Activated CD4-positive, alpha-beta T cell treated with anti-CD3 and anti-CD28 coated beads, Interleukin-2, amount 50 U/mL, for 24 hours (primary cell): ENCODE results near the gene HEXD.
"Not testable (repeated sequence)": the region's sequence is repeated elsewhere in the genome, so short reads cannot be mapped to it uniquely, and the experiment has no call there.

Experiments used
- DNase-seq, 2 donors: peaks; one replicate each; pipeline ENCODE4 v3.0.0-alpha.2; 2020; ENCODE audit warnings: low read depth in 1 of 2, low spot score in 1 of 2

HEXD gene

DNA sequence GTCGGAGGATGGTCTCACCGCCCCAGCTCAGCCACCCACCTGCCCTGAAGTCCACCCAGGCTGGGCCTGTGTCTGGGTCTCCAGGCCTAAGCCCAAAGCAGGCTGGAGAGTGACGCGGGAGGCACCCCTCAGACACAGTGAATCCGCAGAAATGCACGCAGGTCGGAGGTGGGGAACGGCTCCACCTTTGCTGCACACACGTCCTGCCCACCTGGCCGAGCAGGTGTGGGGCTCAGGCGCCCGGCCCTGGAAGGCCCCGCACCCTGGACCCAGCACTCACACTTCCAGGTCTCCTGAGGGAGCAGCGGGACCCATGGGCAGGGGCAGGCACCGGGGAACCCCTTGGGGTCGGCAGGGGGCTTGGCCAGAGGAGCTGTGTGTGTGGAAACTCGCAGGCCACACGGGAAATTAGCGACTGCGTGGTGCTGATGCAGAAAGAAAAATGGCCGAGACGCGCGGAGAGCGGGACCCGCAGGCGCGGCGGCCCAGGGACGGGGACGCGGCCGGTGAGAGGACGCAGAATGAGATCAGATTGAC is 21.8 kb downstream of the HEXD start:
- DNase-seq, result no peak

DNA sequence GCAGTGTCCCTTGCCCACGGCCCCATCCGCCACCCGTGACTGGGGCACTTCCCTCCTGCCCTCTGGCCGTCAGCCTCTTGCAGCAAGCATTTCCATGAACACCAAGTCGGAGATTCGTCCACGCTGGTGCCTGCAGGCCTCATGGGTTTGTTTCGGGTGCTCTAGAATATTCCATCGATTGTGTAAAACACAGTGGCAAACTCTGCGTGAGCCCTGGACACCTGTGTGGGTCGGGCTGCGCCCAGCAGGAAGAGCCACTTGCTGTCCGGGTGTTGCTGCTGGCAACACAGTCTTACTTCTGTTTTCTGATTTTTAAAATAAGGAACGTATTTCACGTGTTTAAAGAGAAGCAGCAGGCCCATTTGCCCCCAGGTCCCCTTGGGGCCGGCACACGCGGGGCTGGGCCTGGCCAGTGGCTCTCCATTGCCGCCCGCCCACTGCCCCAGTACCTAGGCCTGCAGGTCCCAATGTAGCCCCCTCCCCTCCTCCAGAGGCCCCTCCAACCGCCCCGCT is 22.4 kb downstream of the HEXD start:
- DNase-seq, result no peak

DNA sequence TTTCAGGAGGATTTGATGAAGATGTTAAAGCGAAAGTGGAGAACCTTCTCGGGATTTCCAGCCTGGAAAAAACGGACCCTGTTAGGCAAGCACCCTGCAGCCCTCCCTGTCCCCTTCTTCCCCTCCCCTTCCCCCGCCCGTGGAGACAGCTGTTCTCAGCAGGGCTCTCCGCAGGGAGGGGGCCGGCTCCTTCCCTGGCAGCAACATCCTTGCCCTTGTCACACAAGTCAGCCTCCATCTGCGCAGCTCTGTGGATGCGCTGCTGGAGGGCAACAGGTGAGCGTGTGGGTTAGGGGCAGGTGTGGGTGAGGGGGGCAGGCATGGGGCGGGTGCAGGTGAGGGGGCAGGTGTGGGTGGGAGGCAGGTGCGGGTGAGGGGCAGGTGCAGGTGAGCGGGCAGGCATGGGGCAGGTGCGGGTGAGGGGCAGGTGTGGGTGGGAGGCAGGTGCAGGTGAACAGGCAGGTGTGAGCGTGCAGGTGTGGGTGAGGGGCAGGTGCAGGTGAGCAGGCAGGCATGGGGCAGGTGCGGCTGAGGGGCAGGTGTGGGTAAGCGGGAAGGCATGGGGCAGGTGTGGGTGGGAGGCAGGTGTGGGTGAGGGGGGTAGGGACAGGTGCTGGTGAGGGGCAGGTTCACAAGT is 23.0 kb downstream of the HEXD start:
- no peak for DNase-seq

DNA sequence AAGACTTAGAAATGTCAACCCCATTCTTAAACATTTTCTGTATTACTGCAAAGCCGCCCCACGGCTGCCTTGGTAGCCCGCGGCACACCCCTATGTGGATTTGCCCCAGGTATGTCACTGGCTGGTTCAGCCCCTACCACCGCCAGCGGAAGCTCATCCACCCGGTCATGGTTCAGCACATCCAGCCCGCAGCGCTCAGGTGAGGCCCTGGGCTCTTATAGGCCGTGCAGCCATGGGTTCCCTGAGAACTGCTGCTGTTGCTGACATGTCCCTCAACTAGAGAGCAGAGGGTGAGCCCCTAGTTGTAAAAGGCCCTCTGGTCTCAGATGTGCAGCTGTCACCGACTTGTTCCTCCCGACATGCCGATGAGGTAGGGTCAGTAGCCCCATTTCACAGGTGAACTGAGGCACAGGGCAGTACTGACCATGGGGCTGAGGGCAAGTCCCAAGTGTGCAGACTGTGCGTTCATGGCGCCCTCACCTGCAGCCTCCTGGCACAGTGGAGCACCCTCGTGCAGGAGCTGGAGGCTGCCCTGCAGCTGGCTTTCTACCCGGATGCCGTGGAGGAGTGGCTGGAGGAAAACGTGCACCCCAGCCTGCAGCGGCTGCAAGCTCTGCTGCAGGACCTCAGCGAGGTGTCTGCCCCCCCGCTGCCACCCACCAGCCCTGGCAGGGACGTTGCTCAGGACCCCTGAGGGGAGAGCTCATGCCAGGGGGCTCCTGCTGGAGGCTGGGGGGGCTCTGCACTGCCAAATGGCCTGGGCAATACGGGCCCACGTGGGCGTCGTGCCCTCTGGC is 23.7 kb downstream of the HEXD start:
- no peak for DNase-seq

DNA sequence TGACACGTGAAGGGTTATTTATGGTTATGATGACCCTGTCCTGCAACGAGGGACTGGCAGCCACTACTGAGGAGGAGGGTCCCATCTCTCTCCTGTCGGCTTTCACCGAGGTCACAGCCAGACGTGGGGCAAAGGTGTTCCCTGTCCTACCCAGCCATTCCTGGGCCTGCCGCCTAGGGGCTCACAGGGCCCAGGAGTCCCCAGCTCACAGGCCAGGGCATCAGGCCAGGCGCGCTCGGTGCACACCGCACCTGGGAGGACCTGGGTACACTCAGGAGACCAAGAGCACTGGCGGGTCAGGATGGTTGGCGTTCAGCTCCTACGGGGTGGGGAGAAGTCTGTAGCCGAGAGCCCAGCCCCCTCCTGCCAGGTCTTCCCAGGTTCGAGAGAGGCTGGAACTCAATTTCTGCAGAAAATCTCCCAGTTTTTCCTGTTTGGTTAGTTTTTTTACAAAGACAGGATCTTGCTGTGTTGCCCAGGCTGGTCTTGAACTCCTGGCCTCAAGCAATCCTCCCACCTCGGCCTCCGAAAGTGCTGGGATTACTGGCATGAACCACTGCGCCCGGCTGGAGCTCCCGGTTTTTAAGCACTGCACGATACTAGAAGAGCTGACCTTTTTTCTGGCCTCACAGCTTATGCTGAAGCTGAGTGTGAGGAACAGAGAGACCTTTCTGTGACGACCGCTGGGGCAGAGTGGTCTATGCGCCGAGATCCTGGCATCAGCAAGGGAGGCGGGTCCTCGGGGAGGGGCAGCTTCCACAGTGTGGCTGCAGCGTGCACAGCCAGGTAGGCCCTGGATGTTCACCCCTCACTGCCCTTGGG is 24.7 kb downstream of the HEXD start:
- DNase-seq, result no peak

DNA sequence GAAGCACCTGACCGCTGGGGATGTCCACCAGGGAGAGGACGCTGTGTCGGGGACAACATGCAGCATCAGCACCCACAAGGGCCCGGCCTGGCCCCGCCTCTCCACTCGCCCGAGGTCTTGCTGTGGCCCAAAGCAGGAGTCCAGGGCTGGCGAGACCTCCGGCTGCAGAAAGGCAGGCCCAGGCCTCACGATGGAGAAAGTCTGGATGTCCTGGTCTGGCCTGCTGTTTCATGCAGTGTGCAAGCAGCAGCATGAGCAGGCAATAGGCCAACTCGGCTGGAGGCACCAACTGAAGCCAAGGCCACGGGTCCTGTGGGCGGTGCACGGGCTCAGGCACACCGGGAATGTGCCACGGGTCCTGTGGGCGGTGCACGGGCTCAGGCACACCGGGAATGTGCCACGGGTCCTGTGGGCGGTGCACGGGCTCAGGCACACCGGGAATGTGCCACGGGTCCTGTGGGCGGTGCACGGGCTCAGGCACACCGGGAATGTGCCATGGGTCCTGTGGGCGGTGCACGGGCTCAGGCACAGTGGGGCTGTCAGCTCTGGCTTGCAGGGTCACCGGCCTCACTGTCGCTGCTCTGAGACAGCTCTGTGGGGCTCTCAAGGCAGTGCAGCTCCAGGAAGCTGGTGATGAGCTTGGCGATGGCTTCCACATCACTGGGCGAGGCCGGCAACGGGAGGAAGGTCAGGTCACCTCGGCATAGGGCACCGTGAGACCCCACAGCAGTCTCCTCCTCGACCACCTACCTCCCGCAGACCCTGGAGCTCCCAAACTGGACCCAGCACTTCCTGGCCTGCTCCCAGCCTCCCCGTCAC is 25.5 kb downstream of the HEXD start:
- no peak for DNase-seq

DNA sequence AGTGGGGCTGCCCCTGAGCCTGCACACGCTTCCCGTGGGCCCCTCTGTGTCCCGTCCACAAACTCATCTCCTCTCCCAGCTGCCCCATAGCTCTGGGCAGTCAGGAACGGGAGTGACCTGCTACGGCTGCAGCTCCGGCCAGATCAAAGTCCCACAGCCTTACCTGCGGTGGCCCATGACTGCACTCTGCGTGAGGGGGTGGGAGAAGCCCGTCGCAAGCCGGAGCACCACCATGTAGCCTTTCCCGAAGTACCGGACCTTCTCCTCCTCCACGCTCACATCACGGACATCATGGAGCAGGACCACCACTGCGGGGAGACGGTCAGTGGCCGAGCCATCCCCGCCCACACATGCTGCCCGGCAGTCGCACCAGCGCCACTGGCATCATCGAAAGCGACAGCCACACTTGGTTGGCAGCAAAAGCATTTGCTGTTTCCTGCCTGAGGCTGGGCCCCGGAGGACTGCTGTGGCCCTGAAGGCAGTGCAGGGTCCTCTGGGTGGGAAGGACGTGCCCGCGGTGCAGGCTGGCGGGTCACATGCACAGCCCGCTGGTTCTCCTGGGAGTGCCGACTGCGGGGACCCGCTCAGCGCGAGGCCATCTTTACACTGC is 26.2 kb downstream of the HEXD start:
- DNase-seq, result no peak

DNA sequence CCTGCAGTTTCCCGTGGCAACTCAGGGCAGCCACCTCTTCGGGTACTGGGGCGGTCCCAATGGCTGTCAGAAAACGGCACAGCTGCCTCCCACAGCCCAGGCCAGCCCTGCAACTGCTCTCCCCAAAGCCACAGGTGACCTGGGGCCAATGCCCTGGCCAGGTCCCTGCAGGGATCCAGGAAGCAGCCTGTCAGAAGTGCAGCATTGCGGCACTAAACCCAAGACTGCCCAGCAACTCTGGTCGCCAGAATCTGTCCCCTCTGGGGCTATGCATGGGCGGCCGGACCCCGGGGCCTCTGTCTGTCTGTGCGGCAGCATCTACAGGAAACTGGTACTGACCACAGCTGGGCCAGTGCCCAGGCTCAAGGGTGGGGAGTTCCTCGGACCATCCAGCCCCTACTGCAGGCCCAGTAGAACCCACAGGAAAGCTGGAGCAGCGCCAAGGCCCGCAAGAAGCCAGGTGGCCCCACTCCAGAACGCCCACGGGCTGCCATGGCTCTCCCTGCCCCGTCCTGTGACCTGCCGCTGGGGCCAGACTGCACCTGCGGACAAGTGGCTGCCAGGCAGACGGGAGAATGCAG is 26.9 kb downstream of the HEXD start:
- DNase-seq, result no peak

DNA sequence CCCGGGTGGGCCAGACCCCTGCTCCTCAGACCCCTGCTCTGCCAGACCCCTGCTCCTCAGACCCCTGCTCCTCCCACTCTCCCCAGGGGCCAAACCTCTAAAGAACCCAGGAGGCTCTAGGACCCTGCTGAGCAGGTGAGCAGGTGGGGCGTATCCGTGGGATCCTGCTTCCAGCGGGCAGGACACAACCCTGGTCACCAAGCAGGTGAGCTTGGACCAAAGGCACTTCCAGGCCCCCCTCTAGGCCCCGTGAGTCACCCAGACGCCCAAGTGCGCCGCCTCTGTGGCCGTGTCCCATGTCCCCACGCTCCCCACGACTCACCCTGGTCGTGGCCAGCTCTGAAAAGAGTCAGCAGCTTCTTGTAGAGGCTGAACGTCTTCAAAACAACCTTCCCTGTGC is 27.4 kb downstream of the HEXD start:
- no peak for DNase-seq

DNA sequence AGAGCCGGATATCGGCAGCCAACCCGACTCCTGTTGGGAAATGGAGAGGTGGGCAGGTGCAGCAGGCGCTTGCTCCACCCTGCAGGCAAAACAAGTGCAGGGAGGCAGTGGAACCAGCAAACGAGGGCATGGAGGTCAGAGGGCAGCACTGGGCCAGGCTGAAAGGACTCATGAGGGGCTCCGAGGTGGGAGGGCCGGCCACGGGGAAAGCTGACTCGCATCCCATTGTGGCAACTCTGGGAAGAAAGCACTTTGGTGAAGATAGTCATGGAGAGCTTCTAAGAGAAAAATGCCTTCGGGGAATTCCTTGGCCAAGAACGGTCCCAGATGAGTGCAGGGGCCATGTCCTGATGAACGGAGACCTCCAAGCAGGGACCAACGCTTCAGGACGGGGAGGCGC is 28.0 kb downstream of the HEXD start:
- DNase-seq, result no peak

DNA sequence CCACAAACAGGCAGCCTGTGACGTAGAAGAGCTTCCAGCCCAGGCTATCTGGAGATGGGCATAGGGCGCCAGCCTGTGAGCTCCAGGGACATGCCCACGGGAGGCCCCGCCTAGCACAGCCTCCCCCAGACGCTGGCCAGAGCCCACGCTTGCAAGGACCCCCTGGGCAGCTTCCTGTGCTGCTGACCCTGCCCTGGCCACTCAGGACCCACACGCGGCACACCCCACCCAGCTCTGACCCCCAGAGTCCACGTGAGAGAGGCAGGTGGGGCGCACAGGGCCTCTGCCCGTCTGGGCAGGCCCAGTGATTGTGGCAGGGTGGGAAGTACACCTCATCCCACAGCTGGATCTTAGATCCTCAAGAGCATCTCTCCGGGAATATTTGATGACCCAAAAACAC is 28.5 kb downstream of the HEXD start:
- DNase-seq, result no peak

DNA sequence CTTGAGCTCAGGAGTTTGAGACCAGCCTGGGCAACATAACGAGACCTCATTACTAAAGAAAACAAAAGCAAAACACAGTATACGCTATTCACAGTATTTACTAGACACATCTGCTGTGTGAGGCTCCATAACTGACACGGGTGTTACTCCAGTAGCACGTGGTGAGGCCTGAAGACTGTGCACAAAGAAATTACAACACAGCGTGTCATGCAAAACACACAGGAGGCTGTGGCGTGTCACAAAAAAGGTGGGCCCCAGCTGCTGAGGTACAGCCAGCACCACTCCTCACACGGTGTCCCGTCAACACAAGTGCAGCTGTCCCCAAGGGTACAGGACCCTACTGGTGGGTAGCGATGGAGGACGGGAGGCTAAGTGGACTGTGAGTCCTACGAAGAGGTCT is 29.7 kb downstream of the HEXD start:
- DNase-seq, result no peak

DNA sequence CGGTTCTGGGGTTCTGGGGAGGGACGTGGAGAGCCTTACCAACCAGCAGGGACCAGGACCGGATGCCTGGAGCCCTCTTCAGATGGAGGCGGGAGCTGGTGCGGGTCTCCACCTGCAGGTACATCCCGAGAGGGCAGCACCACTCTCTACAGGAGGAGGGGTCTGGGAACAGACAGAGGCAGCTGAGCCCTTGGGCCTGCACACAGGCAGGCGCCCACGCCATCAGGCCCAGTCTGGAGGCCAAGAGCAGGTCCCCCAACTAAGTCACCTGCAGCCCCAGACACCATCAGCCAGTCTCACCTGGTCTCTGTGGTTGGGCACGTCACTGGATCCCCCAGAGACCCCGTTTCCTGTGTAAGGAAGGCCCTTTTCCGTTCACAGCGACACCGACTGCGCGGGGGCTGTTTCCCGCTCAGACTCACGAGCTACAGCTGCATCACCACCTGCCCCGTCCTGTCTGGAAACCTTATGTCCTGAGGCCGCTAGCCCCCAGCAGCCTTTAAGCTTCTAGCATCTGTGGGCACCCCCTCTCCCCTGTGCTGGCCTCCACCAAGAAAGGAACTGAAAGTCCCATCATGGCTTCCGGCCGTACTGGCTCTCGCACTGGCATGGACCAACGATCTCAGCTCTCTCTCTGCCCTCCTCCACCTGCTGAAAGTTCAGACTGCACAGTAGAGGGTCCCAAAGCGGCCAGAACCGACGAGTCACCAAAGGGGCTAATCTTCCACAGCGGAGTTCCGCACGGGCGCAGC is 31.2 kb downstream of the HEXD start:
- peak; percentile 38 to 50 for DNase-seq

DNA sequence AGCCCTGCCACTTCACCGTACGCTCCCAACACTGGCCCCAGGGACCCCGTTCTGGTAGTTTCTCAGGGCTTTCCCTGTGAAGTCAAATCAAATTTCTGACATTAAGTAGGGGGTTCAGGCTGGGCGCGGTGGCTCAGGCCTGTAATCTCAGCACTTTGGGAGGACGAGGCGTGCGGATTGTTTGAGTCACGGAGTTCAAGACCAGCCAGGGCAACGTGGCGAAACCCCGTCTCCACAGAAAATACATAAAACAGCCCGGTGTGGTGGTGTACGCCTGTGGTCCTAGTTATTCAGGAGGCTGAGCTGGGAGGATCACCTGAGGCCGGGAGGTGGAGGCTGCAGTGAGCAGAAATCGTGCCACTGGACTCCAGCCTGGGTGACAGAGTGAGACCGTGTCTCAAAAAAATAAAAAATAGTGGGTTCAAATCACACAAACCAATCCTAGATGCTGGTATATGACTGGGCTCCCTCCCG is 31.8 kb downstream of the HEXD start:
- peak; percentile 33 to 41 for DNase-seq

DNA sequence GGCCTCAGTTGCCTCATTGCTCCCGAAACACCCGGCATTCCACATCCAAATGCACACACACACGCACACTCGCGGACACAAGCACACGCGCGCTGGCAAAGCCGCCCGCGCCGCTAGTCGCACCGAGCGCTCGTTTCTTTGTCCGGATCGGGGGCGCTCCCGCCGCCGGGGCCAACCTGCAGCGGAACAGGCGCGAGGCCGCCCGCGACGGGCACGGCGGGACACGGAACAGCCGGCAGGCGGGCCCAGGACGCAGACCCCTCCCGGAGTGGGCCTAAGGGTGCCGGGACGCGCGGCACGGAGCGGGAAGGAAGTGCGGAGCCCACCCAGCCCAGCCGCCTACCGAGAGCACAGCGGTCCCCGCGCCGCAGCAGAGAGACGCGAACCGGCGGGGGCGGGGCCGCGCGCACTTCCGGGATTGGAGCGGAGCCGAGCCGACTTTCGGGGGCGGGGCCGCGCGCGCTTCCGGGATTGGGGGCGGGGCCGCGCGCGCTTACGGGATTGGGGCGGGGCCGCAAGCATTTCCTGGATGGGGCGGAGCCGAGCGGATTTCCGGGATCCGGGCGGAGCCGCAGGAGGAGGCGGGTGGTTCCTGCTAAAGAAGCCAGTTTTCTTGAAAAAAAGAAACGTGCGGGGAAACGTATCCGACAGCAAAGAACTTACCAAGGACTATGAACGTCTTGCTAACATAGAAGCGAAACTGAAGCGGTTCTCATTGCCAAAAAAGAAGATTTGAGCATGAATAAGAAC is 32.4 kb downstream of the HEXD start, which contains the start of gene CYBC1:
CYBC1 (minus strand) TSS at position 396 of the 750 bp plus-strand sequence. CDS start 1,498 bp downstream, outside the sequence.
- DNase-seq, result peak; percentile 90 to 91

DNA sequence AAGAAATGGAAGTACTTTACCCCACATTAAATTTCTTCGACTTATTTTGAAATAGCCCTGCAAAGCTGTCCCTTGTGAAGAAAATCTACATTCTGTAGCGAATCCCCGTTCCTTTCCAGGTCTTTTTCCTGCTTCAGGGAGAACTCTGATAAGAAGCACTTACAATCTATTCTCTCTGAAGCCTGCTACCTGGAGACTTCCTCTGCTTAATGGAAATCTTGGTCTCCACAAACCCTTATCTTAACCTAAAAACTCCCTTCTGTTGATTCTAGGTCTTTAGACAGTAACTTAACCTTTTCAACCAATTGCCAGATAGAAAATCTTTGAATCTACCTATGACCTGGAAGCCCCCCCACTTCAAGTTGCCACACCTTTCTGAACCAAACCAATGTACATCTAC is 34.0 kb downstream of the HEXD start:
- no peak for DNase-seq

DNA sequence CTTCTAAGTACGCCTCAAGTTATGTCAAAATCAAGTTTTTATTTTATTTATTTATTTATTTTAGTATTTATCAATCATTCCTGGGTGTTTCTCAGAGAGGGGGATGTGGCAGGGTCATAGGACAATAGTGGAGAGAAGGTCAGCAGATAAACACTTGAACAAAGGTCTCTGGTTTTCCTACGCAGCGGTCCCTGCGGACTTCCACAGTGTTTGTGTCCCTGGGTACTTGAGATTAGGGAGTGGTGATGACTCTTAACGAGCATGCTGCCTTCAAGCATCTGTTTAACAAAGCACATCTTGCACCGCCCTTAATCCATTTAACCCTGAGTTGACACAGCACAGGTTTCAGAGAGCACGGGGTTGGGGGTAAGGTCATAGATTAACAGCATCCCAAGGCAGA is 35.0 kb downstream of the HEXD start:
- not testable (repeated sequence) for DNase-seq

DNA sequence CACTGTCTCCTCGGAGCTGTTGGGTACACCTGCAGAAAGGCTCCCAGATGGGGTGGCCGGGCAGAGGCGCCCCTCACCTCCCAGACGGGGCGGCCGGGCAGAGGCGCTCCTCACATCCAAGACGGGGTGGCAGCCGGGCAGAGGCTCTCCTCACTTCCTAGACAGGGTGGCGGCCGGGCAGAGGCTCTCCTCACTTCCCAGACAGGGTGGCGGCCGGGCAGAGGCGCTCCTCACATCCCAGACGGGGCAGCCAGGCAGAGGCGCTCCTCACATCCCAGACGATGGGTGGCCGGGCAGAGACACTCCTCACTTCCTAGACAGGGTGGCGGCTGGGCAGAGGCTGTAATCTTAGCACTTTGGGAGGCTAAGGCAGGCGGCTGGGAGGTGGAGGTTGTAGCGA is 35.6 kb downstream of the HEXD start:
- DNase-seq, result not testable (repeated sequence)
